ENCODE data around the gene KCNIP4. TPM values are rescaled to one million over a fixed set of nuclear protein-coding genes. Genes with fewer than 3 reads are reported as not detected.

KCNIP4 gene
- total and polyA plus RNA-seq, 2 of the 8 experiments (the other 6 are each of a cell fraction or from before 2014, with no cell fraction given), result 0.06 TPM; not detected in 1

- Histone ChIP-seq H3K18ac (ENCODE audit: extremely low read depth, low read length) (no peak overlapping the region), H3K56ac (replicated peaks; ENCODE audit: insufficient read length, low read depth, low read length) (no peak overlapping the region), H2BK15ac (ENCODE audit: low read length) (no peak overlapping the region), H4K91ac (replicated peaks; ENCODE audit: insufficient read length, low read length) (no peak overlapping the region), H3K4ac (replicated peaks; ENCODE audit: insufficient read length, low read depth, low read length) (no peak overlapping the region), H2BK12ac (ENCODE audit: low read depth, low read length) (no peak overlapping the region), H2BK20ac (ENCODE audit: low read length) (no peak overlapping the region), H3K14ac (ENCODE audit: insufficient read length) (no peak overlapping the region), H3K36me3 (ENCODE audit: control insufficient read depth in 2 of 4, insufficient read depth in 4 of 4, low read length in 3 of 4) (no peaks in the 10 kb centered on the region), H3K4me2 (ENCODE audit: insufficient read depth in 1 of 2, low read depth in 2 of 2, low read length in 2 of 2) (no peak overlapping the region), H4K5ac (ENCODE audit: insufficient read length, low read depth, low read length) (no peak overlapping the region), H3K79me1 (ENCODE audit: low read depth, low read length) (no peaks in the 10 kb centered on the region), H2BK120ac (replicated peaks; ENCODE audit: low read depth, low read length) (no peak overlapping the region), H3K9ac (replicated peaks in 1 of 4; ENCODE audit: extremely low read depth in 1 of 4, low read depth in 3 of 4, low read length in 3 of 4) (no peak overlapping the region), H2AK5ac (ENCODE audit: low read depth, low read length) (no peak overlapping the region), H3K4me3 (ENCODE audit: extremely low read depth in 1 of 4, insufficient read depth in 2 of 4, low read depth in 3 of 4, low read length in 4 of 4) (no peak overlapping the region), H3K27ac (ENCODE audit: low read depth, low read length) (no peak overlapping the region), H4K20me1 (replicated peaks in 1 of 2; ENCODE audit: control insufficient read depth in 1 of 2, insufficient read depth in 2 of 2, low read length in 2 of 2) (no peaks in the 10 kb centered on the region), H2BK5ac (ENCODE audit: low read depth, low read length) (no peak overlapping the region), H2AFZ (ENCODE audit: low read length) (no peak overlapping the region), H4K8ac (ENCODE audit: extremely low read depth, insufficient read depth, low read length) (no peak overlapping the region), H3K23ac (ENCODE audit: insufficient read length) (no peak overlapping the region), H3K27me3 (replicated peaks in 1 of 4; ENCODE audit: control insufficient read depth in 3 of 4, extremely low read depth in 1 of 4, insufficient read depth in 3 of 4, low read length in 3 of 4) (no peaks in the 10 kb centered on the region), H3K9me3 (ENCODE audit: insufficient read depth in 2 of 2, low read depth in 1 of 2, low read length in 1 of 2) (no peaks in the 10 kb centered on the region), H3K4me1 (replicated peaks in 1 of 4; ENCODE audit: control insufficient read depth in 3 of 4, insufficient read depth in 4 of 4, low read length in 3 of 4) (no peaks in the 10 kb centered on the region), H3K79me2 (ENCODE audit: control insufficient read depth in 1 of 2, insufficient read depth in 2 of 2, low read length in 2 of 2) (no peaks in the 10 kb centered on the region), H3K23me2 (ENCODE audit: low read depth, low read length) (no peaks in the 10 kb centered on the region)
- 88% methylated on average over 5 of the region's 5 CpGs; no CpG with 5 or more reads in 1 of the 2 experiments for WGBS, 2 experiments (ENCODE audit: extremely low coverage in 1 of 2, insufficient coverage in 1 of 2, insufficient read length in 1 of 2, insufficient replicate concordance in 2 of 2, low coverage in 1 of 2, low lambda C conversion rate in 2 of 2, missing lambda C conversion rate in 1 of 2)
- FAIRE-seq, result no peak
- ChIA-PET CTCF (ENCODE audit: partially characterized antibody) (no interaction called here), POLR2A (ENCODE audit: partially characterized antibody) (no interaction called here)
- DNase-seq (ENCODE audit: low read depth in 1 of 2, low spot score in 2 of 2), result no peak
- TF ChIP-seq RBBP5 (IDR thresholded peaks at IDR 0.05; ENCODE audit: borderline replicate concordance, low read depth, low read length) (no peak), BCL11A (IDR thresholded peaks at IDR 0.05; ENCODE audit: low read depth in 2 of 2, low read length in 2 of 2) (no peak), EGR1 (IDR thresholded peaks at IDR 0.05; ENCODE audit: borderline replicate concordance, low read depth, low read length) (no peak), ATF2 (IDR thresholded peaks at IDR 0.05; ENCODE audit: low read length) (no peak), CREB1 (IDR thresholded peaks at IDR 0.05) (no peak), ASH2L (IDR thresholded peaks at IDR 0.05; ENCODE audit: low read length) (no peak)
These were observed 1069.8 kb downstream of the KCNIP4 start for GRCh38 chr4:20878806-20879205.

Measured in H1 (cell line).